ENCODE results near the gene VASH2.

Gene VASH2

DNA sequence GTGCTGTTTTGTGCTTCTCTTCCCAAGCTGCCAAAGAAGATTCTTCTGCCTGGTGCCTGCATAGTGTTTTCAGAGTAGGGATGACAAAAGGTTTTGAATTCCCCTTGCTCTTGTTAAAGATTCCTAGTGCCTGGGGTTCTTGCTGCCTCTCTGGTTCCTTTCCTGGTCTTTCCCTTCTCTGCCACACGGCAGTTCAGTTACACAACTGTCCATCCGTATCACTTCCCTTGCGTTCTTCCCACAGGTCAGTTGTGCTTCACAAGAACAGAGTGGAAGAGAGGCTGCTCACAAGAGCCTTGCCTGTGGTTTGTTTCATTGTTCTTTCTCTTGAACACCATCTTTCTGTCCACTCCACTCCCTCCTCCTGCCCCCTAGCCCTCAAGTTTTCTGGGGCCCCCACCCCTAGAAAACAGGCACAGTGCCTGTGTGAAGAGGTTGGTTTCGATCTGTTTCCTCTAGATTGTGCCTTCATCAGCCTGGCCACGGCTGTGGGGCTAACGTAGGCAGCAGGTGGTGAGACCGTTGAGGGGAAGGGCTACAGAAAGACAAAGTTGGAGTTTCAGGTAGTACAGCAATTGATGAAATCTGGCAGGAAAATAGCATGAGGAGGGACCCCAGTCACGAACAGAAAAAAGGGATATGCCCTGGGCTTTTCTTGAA, 5.8 kb downstream of the VASH2 start:
- in situ Hi-C loops (cut with HindIII; ENCODE audit: low sequenced_read_pairs) = no loop called here
- DNase-seq (ENCODE audit: low read depth, low spot score) = no peak
- TF ChIP-seq, protein P1, sequence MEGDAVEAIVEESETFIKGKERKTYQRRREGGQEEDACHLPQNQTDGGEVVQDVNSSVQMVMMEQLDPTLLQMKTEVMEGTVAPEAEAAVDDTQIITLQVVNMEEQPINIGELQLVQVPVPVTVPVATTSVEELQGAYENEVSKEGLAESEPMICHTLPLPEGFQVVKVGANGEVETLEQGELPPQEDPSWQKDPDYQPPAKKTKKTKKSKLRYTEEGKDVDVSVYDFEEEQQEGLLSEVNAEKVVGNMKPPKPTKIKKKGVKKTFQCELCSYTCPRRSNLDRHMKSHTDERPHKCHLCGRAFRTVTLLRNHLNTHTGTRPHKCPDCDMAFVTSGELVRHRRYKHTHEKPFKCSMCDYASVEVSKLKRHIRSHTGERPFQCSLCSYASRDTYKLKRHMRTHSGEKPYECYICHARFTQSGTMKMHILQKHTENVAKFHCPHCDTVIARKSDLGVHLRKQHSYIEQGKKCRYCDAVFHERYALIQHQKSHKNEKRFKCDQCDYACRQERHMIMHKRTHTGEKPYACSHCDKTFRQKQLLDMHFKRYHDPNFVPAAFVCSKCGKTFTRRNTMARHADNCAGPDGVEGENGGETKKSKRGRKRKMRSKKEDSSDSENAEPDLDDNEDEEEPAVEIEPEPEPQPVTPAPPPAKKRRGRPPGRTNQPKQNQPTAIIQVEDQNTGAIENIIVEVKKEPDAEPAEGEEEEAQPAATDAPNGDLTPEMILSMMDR (IDR thresholded peaks at IDR 0.05; ENCODE audit: low read depth, low read length) = no peak

DNA sequence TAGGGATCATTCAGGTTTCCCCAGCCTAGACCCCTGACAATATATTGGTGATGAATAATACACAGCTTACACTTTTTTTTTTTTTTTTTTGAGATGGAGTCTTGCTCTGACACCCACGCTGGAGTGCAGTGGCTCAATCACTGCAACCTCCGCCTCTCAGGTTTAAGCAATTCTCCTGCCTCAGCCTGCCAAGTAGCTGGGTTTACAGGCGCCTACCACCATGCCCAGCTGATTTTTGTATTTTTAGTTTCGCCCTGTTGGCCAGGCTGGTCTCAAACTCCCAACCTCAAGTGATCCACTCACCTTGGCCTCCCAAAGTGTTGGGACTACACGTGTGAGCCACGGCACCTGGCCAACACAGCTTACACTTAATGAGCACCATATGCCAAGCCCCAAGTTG, 7.2 kb downstream of the VASH2 start:
- no peak for DNase-seq (ENCODE audit: low read depth, low spot score)
- TF ChIP-seq, protein P1 (IDR thresholded peaks at IDR 0.05; ENCODE audit: low read depth, low read length) = no peak
- H3K4me3 ChIP-seq (ENCODE audit: low read depth, low read length) = no peak overlapping the region
- in situ Hi-C loops (cut with HindIII; ENCODE audit: low sequenced_read_pairs) = no loop called here

More for the DNA sequence above, 5.8 kb downstream of the VASH2 start:
- no peak overlapping the region for H3K4me3 ChIP-seq (ENCODE audit: low read depth, low read length)

DNA sequence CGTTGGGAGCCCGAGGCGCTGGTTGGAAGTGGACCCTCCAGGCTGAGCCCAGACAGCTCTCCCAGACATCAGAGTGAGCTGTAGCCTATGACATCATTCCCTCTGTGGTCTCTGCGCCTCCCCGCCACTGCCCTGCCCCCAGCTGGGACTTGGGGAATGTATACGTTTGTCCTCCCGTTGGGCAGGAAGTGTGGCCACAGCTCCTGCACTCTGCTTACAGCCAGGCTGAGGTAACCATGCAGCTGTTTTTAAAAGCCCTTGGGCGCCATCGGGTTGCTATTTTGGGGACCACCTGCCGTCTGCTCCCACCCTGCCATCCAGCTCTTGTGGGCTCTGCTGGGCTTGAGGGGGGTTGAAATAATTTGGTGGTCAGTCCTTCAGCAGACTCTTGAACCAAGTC, 7.8 kb downstream of the VASH2 start:
- in situ Hi-C loops (cut with HindIII; ENCODE audit: low sequenced_read_pairs) = no loop called here
- DNase-seq (ENCODE audit: low read depth, low spot score) = peak; percentile 84
- TF ChIP-seq, protein P1 (IDR thresholded peaks at IDR 0.05; ENCODE audit: low read depth, low read length) = no peak
- H3K4me3 ChIP-seq (ENCODE audit: low read depth, low read length) = no peak overlapping the region

DNA sequence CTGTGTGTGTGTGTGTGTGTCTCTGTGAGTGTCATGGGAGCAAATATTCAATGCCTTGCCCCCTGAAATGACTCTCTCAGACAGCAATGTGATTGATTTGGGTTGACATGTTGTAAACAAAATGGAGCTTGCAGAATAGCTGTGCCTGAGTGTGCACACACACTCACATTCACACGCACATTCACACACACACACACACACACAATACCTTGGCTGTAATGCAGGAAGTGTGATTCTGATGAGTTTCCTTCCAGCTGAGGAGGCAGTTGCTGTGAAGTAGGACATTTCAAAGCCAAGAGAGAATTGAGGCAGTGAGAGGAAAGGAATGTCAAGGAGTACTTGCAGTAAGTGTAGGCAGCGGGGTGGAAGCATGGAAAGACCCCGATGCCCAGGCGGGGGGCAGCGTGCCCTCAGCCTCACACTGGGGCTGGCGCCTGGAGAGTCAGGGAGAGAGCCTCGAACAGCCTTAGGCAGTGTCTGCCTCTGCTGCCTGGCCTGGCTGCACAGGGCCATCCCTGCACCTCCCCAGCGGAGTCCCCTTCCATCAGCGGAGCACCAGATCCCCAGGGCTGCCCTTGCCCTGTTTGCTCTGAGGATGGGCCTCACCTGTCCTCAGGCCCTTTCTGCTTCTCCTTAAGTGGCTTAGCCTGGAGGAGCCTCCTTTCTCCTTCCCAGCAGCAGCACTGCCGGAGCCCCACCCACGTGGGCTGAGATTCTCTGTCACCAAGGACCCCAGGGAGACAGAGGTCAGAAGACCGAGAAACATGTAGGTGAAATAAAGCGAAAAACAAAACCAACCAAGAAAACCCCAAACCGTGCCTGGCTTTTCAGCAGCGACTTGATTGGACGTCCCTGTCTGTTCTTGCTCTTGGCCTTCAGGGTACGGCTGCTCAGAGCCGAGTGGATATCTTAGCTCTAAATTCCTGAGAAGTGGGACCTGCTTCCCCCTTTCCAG, 9.2 kb downstream of the VASH2 start:
- no peak overlapping the region for H3K4me3 ChIP-seq (ENCODE audit: low read depth, low read length)
- TF ChIP-seq, protein P1 (IDR thresholded peaks at IDR 0.05; ENCODE audit: low read depth, low read length) = no peak
- no peak for DNase-seq (ENCODE audit: low read depth, low spot score)
- in situ Hi-C loops (cut with HindIII; ENCODE audit: low sequenced_read_pairs) = no loop called here

DNA sequence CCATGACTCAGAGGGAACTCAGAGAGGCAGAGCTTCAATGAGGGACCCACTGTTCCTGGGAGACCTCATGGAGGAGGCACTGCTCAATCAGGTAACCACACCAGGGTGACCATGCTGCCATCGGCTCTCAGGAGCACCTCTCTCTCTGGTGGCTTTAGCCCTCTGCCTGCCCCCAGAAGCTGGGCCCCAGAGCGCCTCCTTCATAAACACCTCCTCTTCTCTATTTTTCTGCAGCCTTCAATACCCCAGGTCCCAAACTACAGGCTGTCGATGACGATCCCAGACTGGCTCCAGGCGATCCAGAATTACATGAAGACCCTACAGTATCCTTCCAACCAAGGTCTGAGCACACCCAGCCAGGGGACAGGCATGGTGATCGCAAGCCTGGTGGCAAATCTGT, 10.6 kb downstream of the VASH2 start:
- TF ChIP-seq, protein P1 (IDR thresholded peaks at IDR 0.05; ENCODE audit: low read depth, low read length) = no peak
- no peak for DNase-seq (ENCODE audit: low read depth, low spot score)
- no peak overlapping the region for H3K4me3 ChIP-seq (ENCODE audit: low read depth, low read length)
- in situ Hi-C loops (cut with HindIII; ENCODE audit: low sequenced_read_pairs) = no loop called here

DNA sequence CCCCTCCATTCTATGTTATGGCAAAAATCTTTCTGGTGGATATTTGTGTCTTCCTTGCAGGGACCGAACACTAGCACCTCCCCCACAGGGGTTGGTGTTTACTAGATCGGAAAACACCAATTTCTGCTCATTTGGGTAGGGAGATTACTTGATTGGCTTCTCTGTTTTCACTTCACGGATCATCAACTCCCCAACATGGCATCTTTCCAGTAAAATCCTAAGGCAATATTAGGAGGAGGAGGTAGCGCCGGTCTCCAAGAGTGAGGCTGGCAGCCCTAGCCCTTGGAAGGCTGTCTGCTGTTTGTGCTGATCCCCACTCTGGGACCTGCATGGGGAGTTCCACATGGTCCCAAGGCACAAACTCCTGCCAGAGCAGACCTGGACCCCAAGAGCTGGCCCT, 12.2 kb downstream of the VASH2 start:
- no peak overlapping the region for H3K4me3 ChIP-seq (ENCODE audit: low read depth, low read length)
- in situ Hi-C loops (cut with HindIII; ENCODE audit: low sequenced_read_pairs) = no loop called here
- DNase-seq (ENCODE audit: low read depth, low spot score) = no peak
- TF ChIP-seq, protein P1 (IDR thresholded peaks at IDR 0.05; ENCODE audit: low read depth, low read length) = no peak

All from astrocyte of the spinal cord (primary cell).